ENCODE measurements around the gene GRM8.

The GRM8 gene

GRCh38 chr7:126443951-126444350, 808.8 kb downstream of the GRM8 start:
- no peak overlapping the region for H3K4me3 ChIP-seq (replicated peaks in 1 of 2; ENCODE audit: low read depth in 2 of 2, low read length in 2 of 2)
- no peak for TF ChIP-seq CTCF (IDR thresholded peaks at IDR 0.05; ENCODE audit: low read depth, low read length)
- DNase-seq (ENCODE audit: low read depth in 2 of 2) = no peak

- DNase-seq (ENCODE audit: low read depth in 2 of 2) = no peak
- no peak overlapping the region for H3K4me3 ChIP-seq (replicated peaks in 1 of 2; ENCODE audit: low read depth in 2 of 2, low read length in 2 of 2)
- no peak for TF ChIP-seq CTCF (IDR thresholded peaks at IDR 0.05; ENCODE audit: low read depth, low read length)
Observed at GRCh38 chr7:126442908-126443307, 809.8 kb downstream of the GRM8 start.

- TF ChIP-seq CTCF (IDR thresholded peaks at IDR 0.05; ENCODE audit: low read depth, low read length) = no peak
Observed at GRCh38 chr7:126441745-126442144, 811.0 kb downstream of the GRM8 start.

GRCh38 chr7:126440542-126440941, 812.2 kb downstream of the GRM8 start:
- no peak for DNase-seq (ENCODE audit: low read depth in 2 of 2)
- no peak for TF ChIP-seq CTCF (IDR thresholded peaks at IDR 0.05; ENCODE audit: low read depth, low read length)
- no peak overlapping the region for H3K4me3 ChIP-seq (replicated peaks in 1 of 2; ENCODE audit: low read depth in 2 of 2, low read length in 2 of 2)

More at GRCh38 chr7:126441745-126442144, 811.0 kb downstream of the GRM8 start:
- H3K4me3 ChIP-seq (replicated peaks in 1 of 2; ENCODE audit: low read depth in 2 of 2, low read length in 2 of 2) = no peak overlapping the region
- no peak for DNase-seq (ENCODE audit: low read depth in 2 of 2)

- no peak for TF ChIP-seq CTCF (IDR thresholded peaks at IDR 0.05; ENCODE audit: low read depth, low read length)
- no peak for DNase-seq (ENCODE audit: low read depth in 2 of 2)
- H3K4me3 ChIP-seq (replicated peaks in 1 of 2; ENCODE audit: low read depth in 2 of 2, low read length in 2 of 2) = no peak overlapping the region
Observed at GRCh38 chr7:126436213-126436868, 816.4 kb downstream of the GRM8 start.

- TF ChIP-seq CTCF (IDR thresholded peaks at IDR 0.05; ENCODE audit: low read depth, low read length) = no peak
- no peak overlapping the region for H3K4me3 ChIP-seq (replicated peaks in 1 of 2; ENCODE audit: low read depth in 2 of 2, low read length in 2 of 2)
- DNase-seq (ENCODE audit: low read depth in 2 of 2) = no peak
Observed at GRCh38 chr7:126426652-126427051, 826.1 kb downstream of the GRM8 start.

GRCh38 chr7:126424985-126425384, 827.8 kb downstream of the GRM8 start:
- no peak for TF ChIP-seq CTCF (IDR thresholded peaks at IDR 0.05; ENCODE audit: low read depth, low read length)
- no peak overlapping the region for H3K4me3 ChIP-seq (replicated peaks in 1 of 2; ENCODE audit: low read depth in 2 of 2, low read length in 2 of 2)
- DNase-seq (ENCODE audit: low read depth in 2 of 2) = no peak

Data from cardiac fibroblast (primary cell).